Measurements from ENCODE around the gene UGT2B17.
"Not testable (repeated sequence)": the region's sequence is repeated elsewhere in the genome, so short reads cannot be mapped to it uniquely, and the experiment has no call there.

Gene UGT2B17

GRCh38 chr4:68576272-68577125 is at the start of gene UGT2B17:
Gene UGT2B17 (minus strand): TSS chr4:68576322. CDS start chr4:68568484, 7,838 bp downstream.
- DNase-seq, result no peak

DNA sequence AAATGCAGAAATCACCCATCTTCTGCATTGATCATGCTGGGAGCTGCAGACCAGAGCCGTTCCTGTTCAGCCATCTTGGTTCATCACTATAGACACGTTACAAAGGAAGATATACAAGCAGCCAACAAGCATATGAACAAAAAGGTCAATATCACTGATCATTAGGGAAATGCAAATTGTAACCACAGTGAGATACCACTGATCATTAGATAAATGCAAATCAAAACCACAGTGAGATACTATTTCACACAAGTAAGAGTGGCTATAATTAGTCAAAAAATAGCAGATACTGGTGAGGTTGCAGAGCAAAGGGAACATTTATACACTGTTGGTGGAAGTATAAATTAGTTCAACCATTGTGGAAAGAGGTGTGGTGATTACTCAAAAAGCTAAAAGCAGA is 46.6 kb upstream of the UGT2B17 start:
- not testable (repeated sequence) for DNase-seq

DNA sequence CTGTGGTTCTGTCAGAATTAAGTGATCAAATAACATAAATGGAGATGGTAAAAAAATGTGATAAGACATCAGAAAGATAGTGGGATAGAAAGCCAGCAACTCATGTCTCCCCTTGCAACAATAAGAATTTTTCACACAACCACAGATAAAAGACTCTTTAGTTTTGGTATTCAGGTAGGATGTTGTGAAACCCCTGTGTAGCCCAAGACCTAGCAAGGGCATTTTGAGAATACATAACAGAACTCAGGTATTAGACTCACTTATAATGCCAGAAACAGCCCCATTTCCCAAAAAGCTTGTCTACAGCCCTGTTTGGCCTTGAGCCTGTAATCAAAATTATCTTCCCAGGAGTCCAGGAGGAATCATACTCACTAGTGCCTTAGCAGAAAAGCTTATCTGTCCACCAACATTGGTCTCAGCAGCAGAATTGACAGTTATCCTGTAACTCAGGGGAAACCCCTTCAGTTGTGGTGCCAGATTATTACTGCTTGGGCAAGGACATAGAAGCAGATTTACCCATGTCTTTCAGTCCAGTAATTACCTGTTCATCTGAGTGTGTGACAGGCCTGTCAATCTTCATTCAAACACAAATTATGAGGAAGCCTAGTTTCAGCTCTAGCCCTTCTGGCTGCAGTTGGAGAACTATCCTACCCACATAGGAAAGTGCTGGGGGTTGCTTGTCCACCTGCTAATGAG is 41.0 kb upstream of the UGT2B17 start:
- DNase-seq, result no peak

GRCh38 chr4:68615699-68616422 is 39.7 kb upstream of the UGT2B17 start:
- DNase-seq, result no peak

DNA sequence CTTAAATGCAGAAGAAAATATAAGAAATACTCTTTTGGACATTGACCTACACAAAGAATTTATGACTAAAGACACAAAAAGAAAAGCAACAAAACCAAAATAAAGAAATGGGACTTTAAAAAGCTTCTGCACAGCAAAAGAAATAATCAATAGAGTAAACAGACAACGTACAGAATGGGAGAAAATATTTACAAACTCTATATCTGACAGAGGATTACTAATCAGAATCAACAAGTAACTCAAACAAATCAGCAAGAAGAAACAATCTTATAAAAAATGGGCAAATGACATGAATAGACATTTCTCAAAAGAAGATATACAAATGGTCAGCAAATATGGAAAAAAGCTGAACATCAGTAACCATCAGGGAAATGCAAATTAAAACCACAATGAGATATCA is 37.6 kb upstream of the UGT2B17 start:
- DNase-seq, result no peak

DNA sequence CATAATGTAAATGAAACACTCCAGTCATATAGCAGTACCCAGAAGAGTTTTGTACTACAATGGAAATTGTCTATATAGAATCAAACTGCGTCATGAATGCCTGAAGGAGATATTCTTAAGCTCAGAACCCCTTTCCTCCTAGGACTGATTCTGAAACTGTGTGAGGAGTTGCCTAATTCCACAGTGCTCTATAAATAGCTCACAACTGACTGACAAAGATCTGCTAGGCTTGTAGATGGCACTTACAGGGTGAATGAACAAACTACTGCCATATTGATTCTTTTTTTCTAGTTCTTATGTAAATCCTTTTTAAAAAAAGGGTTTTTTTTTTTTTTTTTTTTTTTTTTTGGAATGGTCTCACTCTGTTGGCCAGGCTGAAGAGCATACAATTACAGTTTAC is 30.1 kb upstream of the UGT2B17 start:
- no peak for DNase-seq

DNA sequence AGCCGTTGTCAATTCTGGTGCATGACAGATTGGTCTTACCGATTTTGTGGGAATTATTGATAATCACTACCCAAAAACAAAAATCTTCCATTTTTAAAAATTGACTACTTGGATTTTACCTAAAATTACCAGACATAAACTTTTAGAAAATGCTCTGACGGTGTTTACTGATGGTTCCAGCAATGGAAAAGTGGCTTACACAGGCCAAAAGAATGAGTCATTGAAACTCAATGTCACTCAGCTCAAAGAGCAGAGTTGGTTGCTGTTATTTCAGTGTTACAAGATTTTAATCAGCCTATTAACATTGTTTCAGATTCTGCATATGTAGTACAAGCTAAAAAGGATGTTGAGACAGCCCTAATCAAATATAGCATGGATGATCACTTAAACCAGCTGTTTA is 23.0 kb upstream of the UGT2B17 start:
- no peak for DNase-seq

DNA sequence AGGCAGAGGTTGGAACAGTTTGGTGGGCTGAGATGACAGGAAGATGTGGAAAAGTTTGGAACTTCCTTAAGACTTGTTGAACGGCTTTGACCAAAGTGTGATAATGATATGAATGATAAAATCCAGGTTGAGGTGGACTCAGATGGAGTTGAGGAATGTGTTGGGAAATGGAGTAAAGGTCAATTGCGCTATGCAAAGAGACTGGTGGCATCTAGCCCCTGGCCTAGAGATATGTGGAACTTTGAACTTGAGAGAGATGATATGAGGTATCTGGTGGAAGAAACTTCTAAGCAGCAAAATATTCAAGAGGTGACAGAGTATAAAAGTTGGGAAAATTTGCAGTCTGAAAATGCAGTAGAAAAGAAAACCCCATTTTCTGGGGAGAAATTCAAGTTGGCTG is 21.4 kb upstream of the UGT2B17 start:
- no peak for DNase-seq

- DNase-seq, result no peak
Measured at GRCh38 chr4:68594678-68595077, 18.6 kb upstream of the UGT2B17 start.

DNA sequence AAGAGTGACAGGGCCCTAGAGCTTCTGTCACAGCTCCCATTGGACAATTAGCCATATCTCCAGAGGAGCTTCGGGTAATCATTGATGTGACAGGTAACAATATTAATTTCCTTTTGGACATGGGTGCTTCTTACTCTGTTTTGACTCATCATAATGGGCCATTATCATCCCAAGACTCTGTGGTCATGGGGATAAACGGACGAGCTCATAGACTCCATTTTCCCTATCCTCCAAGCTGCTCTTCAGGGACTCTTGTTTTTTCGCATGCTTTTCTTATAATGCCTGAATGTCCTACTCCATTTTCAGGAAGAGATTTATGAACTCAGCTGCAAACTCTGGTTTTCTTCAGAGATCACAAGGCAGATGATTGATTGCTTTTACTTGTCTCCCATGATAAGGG is 17.0 kb upstream of the UGT2B17 start:
- no peak for DNase-seq

GRCh38 chr4:68592673-68593072 is 16.6 kb upstream of the UGT2B17 start:
- DNase-seq, result no peak

GRCh38 chr4:68591204-68591603 is 15.1 kb upstream of the UGT2B17 start:
- no peak for DNase-seq

- DNase-seq, result no peak
Measured at GRCh38 chr4:68589790-68590189, 13.7 kb upstream of the UGT2B17 start.

GRCh38 chr4:68582339-68582717 is 6.2 kb upstream of the UGT2B17 start:
- no peak for DNase-seq

DNA sequence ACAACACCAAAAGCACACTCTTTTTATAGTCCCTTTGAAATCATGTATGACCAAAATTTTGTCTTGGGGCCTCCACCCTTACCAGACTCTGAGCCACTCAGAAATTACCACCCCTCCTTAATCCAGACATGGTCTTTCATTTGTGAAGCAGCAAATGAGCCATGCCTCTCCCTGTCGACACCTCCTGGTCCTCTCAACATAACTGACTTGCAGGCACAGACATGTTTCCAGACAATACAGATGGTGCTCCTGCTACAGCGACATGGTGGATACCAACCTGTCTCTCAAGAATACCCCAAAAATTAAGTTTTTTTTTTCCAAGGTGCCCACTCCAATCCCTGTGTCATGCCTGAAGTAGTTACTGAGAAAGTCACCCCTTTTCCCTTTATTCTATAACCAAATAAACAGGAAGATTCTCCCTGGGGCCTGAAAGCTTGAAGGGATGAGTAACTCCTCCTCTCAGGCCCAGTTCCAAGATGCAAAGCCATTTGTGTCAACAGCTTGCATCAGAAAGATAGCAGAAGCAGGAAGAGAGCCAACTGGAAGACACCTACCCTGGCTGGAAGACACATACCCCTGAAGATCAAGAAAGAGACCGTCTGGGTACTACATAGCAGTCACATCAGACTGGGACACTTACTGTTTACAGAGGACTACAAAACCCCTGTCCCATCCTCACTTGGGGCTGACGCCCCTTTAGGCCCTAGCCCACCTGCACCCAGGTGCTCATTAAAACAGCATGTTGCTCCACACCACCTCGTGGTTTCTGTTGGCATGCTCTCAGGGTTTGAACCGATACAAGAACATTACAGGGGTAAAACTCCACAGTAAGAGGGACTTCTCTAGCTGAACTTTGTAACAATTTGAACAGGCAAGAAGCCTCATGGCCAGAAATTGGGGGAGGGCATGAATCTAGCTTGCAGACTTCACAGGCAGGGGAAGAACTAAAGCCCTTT is 5.5 kb upstream of the UGT2B17 start:
- DNase-seq, result no peak

DNA sequence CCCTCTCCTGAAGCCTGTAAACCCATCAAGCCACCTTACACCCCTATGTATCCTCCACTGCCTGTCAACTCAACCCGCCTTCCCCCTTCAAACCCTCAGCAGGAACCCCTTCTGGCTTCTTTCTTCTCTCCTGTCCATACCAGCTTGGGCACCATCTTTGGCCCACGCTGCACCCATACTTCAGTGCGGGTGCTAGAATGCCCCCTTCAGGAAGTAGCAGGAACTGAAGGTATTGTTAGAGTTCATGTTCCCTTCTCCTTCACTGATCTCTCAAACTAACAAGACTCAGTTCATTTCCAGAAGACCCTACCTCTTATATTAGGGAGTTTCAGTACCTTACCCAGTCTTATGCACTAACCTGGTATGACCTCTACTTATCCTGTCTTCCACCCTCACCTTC is 1.5 kb upstream of the UGT2B17 start:
- DNase-seq, result no peak

- not testable (repeated sequence) for DNase-seq
Measured at GRCh38 chr4:68575636-68576035, 486 bp downstream of the UGT2B17 start.

GRCh38 chr4:68575081-68575480 is 1.0 kb downstream of the UGT2B17 start:
- no peak for DNase-seq

DNA sequence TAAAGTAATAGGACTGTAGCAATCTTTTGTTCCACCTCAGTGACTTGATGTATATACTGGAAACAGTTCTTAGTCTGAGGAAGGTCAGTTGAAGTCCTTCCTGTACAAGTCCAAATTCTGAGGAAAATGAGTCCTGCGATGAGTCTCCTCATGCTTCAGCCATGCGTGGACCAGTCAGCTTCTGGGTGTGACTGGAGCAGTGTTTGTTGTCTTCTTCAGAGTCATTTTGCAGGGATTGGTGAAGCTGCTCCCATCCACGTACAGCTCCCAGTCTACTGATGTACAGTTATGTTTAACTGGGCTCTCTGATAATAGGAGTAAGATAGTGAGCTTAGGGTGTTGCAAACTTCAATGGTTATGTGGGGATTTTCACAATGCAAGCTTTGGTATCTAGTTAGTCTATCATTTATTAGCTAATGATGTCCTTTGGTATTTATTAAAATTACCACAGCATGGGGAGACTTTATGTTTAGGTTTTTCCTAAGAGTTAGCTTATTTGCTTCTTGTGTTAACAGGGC is 3.4 kb downstream of the UGT2B17 start:
- DNase-seq, result no peak

DNA sequence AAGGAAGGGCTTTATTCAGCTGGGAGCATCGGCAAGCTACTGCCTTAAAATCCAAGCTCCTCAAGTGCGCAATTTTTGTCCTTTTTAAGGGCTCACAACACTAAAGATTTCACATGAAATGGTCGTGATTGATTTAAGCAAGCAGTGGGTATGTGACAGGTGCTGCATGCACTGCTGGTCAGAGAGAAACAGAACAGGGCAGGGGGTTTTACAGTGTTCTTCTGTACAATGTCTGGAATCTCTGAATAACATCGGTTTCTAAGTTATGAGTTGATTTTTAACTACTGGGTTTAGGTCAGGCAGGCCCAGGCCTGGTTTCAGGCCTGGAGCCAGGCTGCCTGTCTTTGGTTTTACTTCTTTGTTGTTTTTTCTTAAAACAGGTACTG is 6.0 kb downstream of the UGT2B17 start:
- DNase-seq, result no peak

GRCh38 chr4:68569466-68570121 is 6.5 kb downstream of the UGT2B17 start:
- DNase-seq, result no peak

DNA sequence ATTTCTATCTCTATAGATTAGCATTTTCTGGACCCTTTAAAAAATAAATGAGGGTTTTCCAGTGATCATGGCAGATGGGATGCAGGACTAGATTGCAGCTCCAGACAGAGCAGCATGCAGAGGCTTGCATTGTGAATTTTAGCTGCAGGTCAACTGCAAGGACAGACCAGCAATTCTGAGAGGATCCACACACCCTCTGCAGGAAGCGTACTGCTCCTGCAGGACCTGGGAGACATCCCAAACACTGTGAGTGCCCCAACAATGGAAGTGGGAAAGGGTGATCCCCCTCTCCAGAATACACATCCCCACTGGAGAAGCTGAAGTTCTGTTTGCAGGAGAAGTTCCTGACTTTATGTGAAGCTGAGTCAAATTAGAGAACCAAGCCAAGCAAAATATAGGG is 7.1 kb downstream of the UGT2B17 start:
- not testable (repeated sequence) for DNase-seq

Measured in NCI-H345 (cell line).